HepG2 (cell line): ENCODE measurements around the gene CMTM3. TPM values are rescaled to one million over a fixed set of nuclear protein-coding genes. Genes with fewer than 3 reads are reported as not detected.
A peak's percentile ranks its signal among the peaks of the same experiment; 100 is the strongest.

ENCODE experiments used
- ATF5 ChIP-seq: sonication (generic); formaldehyde crosslinking; IDR thresholded peaks from 2 replicates; pipeline ENCODE4 v1.4.0; 2020; ENCODE audit warnings: mild to moderate bottlenecking, low read depth, missing genetic modification reagents
- GLI4 ChIP-seq: sonication (generic); formaldehyde crosslinking; IDR thresholded peaks from 2 replicates; pipeline ENCODE4 v1.5.1; 2020; ENCODE audit warnings: missing genetic modification reagents, mild to moderate bottlenecking, moderate library complexity, borderline replicate concordance
- NBN ChIP-seq: fragments of 450-650 bp; conservative IDR thresholded peaks from 2 replicates; pipeline ENCODE4 v1.6.1; 2017
- NCOA1 ChIP-seq: sonication (generic); formaldehyde crosslinking; IDR thresholded peaks from 2 replicates; pipeline ENCODE4 v1.9.0; 2021; ENCODE audit warnings: missing genetic modification reagents
- PRDM4 ChIP-seq: sonication (generic); formaldehyde crosslinking; IDR thresholded peaks from 2 replicates; pipeline ENCODE4 v1.9.0; 2021; ENCODE audit warnings: missing genetic modification reagents, borderline replicate concordance
- RAD51 ChIP-seq: fragments of 450-650 bp; IDR thresholded peaks from 2 replicates; pipeline ENCODE4 v1.6.1; 2016; ENCODE audit warnings: borderline replicate concordance
- SCMH1 ChIP-seq: sonication (generic); formaldehyde crosslinking; IDR thresholded peaks from 2 replicates; pipeline ENCODE4 v1.9.0; 2021; ENCODE audit warnings: missing genetic modification reagents, mild to moderate bottlenecking, borderline replicate concordance
- U2AF1 ChIP-seq: fragments of 200-400 bp; formaldehyde crosslinking; optimal IDR thresholded peaks from 2 replicates; pipeline ENCODE3; 2017; ENCODE audit warnings: mild to moderate bottlenecking, low read depth, low read length
- ZFP36 ChIP-seq: fragments of 150-350 bp; IDR thresholded peaks from 2 replicates; pipeline ENCODE4 v1.6.1; 2018; ENCODE audit warnings: borderline replicate concordance, low read length, low read depth; ENCODE audit not compliant: partially characterized antibody
- ZNF670 ChIP-seq: sonication (generic); formaldehyde crosslinking; IDR thresholded peaks from 2 replicates; pipeline ENCODE4 v1.8.0; 2022; ENCODE audit warnings: mild to moderate bottlenecking, missing genetic modification reagents, borderline replicate concordance
- ZNF704 ChIP-seq: sonication (generic); formaldehyde crosslinking; IDR thresholded peaks from 2 replicates; pipeline ENCODE4 v1.8.1; 2023; ENCODE audit warnings: mild to moderate bottlenecking, inconsistent platforms, moderate library complexity, missing genetic modification reagents, borderline replicate concordance
- ZNF720 ChIP-seq: sonication (generic); formaldehyde crosslinking; IDR thresholded peaks from 2 replicates; pipeline ENCODE4 v1.4.0; 2020; ENCODE audit warnings: missing genetic modification reagents
- polyA plus RNA-seq, 8 experiments: library from polyadenylated mRNA; depleted of rRNA in 3 of 8; stranded (reverse) in 7 of 8; unstranded in 1 of 8; fragments of >200 nt; fragmentation: Illumina TruSeq in 4 of 8; extraction: Trizol in 4 of 8; gene quantifications; 2 replicates each; pipeline versions ENCODE4 v1.2.1 to v1.2.3, GENCODE V29; 2011 to 2016; ENCODE audit warnings: low read depth in 4 of 8, missing spikeins in 1 of 8, mixed read lengths in 1 of 8; ENCODE audit not compliant: insufficient read depth in 1 of 8
- total RNA-seq, 5 experiments: library from RNA; depleted of rRNA; stranded (reverse); fragments of >200 nt; fragmentation: Illumina TruSeq; extraction: Trizol; gene quantifications; 2 replicates each; pipeline ENCODE4 v1.2.3, GENCODE V29; 2016; ENCODE audit warnings: low read depth in 1 of 5
- TF ChIP-seq, protein P1 (sequence below): sonication (generic); formaldehyde crosslinking; IDR thresholded peaks from 2 replicates; pipeline ENCODE4 v1.5.1; 2020; ENCODE audit warnings: missing genetic modification reagents, mild to moderate bottlenecking, borderline replicate concordance
- TF ChIP-seq, protein P2 (sequence below): IDR thresholded peaks from 2 replicates; pipeline ENCODE4 v1.6.1; 2016; ENCODE audit warnings: missing biosample characterization, missing genetic modification reagents, low read depth
- TF ChIP-seq, protein P3 (sequence below): IDR thresholded peaks from 2 replicates; pipeline ENCODE4 v1.4.0; 2020; ENCODE audit warnings: mild to moderate bottlenecking, missing genetic modification reagents

The CMTM3 gene
- total and polyA plus RNA-seq, 2 of the 13 experiments (the other 11 are each of a cell fraction or from before 2014, with no cell fraction given) = 29.2 to 48.7 TPM

DNA sequence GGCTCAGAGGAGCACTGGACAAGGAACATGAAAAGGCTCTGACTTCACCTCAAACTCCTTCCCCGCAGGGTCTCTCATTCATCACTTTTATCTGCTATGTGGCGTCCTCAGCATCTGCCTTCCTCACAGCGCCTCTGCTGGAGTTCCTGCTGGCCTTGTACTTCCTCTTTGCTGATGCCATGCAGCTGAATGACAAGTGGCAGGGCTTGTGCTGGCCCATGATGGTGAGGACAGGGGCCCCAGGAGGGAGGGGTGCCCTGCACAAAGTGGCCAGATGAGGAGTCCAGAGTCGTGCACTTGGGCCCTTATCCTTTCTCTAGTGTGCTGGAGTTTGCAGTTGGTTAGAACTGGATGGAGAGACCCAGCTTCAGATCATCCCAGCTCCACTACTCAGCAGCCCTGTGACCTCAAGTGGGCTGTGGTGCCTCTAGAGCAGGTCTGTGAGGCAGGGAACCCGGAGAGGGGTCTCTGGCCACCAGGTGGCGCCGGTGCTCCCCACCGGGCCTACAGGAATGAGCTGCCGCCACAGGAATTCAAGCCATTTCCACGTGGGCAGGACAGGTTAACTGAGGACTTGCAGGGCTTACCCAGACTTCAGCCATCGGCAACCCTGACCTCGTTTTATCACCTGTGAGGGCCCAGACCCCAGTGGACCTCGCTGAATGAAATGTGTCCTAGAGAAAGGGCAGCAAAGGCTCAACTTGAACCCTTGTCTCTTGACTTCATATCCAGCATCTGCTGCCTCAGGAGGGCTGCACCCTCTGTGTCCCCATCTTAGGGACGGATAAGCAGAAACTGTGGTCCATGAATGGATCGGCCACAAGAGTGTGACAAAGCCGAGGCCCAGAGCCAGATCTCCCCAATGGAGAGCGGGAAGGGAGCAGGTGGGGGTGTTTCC, 4.0 kb downstream of the CMTM3 start (continued):
- TF ChIP-seq, protein P1, sequence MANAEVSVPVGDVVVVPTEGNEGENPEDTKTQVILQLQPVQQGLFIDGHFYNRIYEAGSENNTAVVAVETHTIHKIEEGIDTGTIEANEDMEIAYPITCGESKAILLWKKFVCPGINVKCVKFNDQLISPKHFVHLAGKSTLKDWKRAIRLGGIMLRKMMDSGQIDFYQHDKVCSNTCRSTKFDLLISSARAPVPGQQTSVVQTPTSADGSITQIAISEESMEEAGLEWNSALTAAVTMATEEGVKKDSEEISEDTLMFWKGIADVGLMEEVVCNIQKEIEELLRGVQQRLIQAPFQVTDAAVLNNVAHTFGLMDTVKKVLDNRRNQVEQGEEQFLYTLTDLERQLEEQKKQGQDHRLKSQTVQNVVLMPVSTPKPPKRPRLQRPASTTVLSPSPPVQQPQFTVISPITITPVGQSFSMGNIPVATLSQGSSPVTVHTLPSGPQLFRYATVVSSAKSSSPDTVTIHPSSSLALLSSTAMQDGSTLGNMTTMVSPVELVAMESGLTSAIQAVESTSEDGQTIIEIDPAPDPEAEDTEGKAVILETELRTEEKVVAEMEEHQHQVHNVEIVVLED = peak; percentile 60; the same call in 1 of the 2 replicates
- 0 out of 2 replicates have a peak, but pooled peaks have one; percentile 80 for TF ChIP-seq ZNF704 (CRISPR knock-in tag)
- no peak; the same call in 1 of the 2 replicates for TF ChIP-seq ZNF670 (CRISPR knock-in tag)
- TF ChIP-seq RAD51 = no peak
- no peak for TF ChIP-seq ZFP36
- no peak for TF ChIP-seq ZNF720 (CRISPR knock-in tag)
- TF ChIP-seq, protein P2, sequence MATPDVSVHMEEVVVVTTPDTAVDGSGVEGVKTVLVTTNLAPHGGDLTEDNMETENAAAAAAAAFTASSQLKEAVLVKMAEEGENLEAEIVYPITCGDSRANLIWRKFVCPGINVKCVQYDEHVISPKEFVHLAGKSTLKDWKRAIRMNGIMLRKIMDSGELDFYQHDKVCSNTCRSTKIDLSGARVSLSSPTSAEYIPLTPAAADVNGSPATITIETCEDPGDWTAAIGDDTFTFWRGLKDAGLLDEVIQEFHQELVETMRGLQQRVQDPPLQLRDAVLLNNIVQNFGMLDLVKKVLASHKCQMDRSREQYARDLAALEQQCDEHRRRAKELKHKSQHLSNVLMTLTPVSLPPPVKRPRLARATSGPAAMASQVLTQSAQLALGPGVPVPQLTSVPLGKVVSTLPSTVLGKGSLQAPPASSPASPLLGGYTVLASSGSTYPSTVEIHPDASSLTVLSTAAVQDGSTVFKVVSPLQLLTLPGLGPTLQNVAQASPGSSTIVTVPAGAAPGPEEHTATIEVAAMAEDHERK (CRISPR knock-in tag) = no peak
- peak; percentile 70 for TF ChIP-seq NCOA1 (CRISPR knock-in tag)
- TF ChIP-seq ATF5 (CRISPR knock-in tag) = 0 out of 2 replicates have a peak, but pooled peaks have one; percentile 52
- TF ChIP-seq, protein P3, sequence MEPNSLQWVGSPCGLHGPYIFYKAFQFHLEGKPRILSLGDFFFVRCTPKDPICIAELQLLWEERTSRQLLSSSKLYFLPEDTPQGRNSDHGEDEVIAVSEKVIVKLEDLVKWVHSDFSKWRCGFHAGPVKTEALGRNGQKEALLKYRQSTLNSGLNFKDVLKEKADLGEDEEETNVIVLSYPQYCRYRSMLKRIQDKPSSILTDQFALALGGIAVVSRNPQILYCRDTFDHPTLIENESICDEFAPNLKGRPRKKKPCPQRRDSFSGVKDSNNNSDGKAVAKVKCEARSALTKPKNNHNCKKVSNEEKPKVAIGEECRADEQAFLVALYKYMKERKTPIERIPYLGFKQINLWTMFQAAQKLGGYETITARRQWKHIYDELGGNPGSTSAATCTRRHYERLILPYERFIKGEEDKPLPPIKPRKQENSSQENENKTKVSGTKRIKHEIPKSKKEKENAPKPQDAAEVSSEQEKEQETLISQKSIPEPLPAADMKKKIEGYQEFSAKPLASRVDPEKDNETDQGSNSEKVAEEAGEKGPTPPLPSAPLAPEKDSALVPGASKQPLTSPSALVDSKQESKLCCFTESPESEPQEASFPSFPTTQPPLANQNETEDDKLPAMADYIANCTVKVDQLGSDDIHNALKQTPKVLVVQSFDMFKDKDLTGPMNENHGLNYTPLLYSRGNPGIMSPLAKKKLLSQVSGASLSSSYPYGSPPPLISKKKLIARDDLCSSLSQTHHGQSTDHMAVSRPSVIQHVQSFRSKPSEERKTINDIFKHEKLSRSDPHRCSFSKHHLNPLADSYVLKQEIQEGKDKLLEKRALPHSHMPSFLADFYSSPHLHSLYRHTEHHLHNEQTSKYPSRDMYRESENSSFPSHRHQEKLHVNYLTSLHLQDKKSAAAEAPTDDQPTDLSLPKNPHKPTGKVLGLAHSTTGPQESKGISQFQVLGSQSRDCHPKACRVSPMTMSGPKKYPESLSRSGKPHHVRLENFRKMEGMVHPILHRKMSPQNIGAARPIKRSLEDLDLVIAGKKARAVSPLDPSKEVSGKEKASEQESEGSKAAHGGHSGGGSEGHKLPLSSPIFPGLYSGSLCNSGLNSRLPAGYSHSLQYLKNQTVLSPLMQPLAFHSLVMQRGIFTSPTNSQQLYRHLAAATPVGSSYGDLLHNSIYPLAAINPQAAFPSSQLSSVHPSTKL = peak; percentile 82
- peak; percentile 91 for TF ChIP-seq U2AF1
- TF ChIP-seq NBN = no peak
- no peak for TF ChIP-seq SCMH1 (CRISPR knock-in tag)
- no peak for TF ChIP-seq GLI4
- TF ChIP-seq PRDM4 (CRISPR knock-in tag) = no peak
